ENCODE data around the gene OR7C1. TPM values are rescaled to one million over a fixed set of nuclear protein-coding genes. Genes with fewer than 3 reads are reported as not detected.

OR7C1 gene
- total and polyA plus RNA-seq, 2 of the 13 experiments (the other 11 are each of a cell fraction or from before 2014, with no cell fraction given): not detected

- TF ChIP-seq ZNF121 (CRISPR knock-in tag; IDR thresholded peaks at IDR 0.05) (no peak), LCORL (IDR thresholded peaks at IDR 0.05) (no peak), LCORL (CRISPR knock-in tag; IDR thresholded peaks at IDR 0.05) (no peak), ZNF232 (CRISPR knock-in tag; IDR thresholded peaks at IDR 0.05; ENCODE audit: borderline replicate concordance) (no peak), FOXM1 (CRISPR knock-in tag; IDR thresholded peaks at IDR 0.05) (no peak), ZNF24 (IDR thresholded peaks at IDR 0.05) (no peak), PATZ1 (CRISPR knock-in tag; IDR thresholded peaks at IDR 0.05) (no peak), ZNF34 (CRISPR knock-in tag; IDR thresholded peaks at IDR 0.05; ENCODE audit: borderline replicate concordance) (no peak)
- TF ChIP-seq, protein P1, sequence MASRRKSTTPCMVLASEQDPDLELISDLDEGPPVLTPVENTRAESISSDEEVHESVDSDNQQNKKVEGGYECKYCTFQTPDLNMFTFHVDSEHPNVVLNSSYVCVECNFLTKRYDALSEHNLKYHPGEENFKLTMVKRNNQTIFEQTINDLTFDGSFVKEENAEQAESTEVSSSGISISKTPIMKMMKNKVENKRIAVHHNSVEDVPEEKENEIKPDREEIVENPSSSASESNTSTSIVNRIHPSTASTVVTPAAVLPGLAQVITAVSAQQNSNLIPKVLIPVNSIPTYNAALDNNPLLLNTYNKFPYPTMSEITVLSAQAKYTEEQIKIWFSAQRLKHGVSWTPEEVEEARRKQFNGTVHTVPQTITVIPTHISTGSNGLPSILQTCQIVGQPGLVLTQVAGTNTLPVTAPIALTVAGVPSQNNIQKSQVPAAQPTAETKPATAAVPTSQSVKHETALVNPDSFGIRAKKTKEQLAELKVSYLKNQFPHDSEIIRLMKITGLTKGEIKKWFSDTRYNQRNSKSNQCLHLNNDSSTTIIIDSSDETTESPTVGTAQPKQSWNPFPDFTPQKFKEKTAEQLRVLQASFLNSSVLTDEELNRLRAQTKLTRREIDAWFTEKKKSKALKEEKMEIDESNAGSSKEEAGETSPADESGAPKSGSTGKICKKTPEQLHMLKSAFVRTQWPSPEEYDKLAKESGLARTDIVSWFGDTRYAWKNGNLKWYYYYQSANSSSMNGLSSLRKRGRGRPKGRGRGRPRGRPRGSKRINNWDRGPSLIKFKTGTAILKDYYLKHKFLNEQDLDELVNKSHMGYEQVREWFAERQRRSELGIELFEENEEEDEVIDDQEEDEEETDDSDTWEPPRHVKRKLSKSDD (CRISPR knock-in tag; IDR thresholded peaks at IDR 0.05; ENCODE audit: low read depth): no peak
- TF ChIP-seq, protein P2, sequence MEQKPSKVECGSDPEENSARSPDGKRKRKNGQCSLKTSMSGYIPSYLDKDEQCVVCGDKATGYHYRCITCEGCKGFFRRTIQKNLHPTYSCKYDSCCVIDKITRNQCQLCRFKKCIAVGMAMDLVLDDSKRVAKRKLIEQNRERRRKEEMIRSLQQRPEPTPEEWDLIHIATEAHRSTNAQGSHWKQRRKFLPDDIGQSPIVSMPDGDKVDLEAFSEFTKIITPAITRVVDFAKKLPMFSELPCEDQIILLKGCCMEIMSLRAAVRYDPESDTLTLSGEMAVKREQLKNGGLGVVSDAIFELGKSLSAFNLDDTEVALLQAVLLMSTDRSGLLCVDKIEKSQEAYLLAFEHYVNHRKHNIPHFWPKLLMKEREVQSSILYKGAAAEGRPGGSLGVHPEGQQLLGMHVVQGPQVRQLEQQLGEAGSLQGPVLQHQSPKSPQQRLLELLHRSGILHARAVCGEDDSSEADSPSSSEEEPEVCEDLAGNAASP (CRISPR knock-in tag; IDR thresholded peaks at IDR 0.05; ENCODE audit: borderline replicate concordance): no peak
These were observed 70.6 kb downstream of the OR7C1 start (continued) for GRCh38 chr19:14764401-14764800.
